HCT116 (cell line): ENCODE measurements around the gene MAN1A1. TPM values are rescaled to one million over a fixed set of nuclear protein-coding genes. Genes with fewer than 3 reads are reported as not detected.

ENCODE experiments used
- ATAC-seq: fragments of 200-7000 bp; cut with Tn5 transposase; 2 replicates; pipeline ENCODE4 v1.9.1; 2020; ENCODE audit warnings: mild to moderate bottlenecking, moderate library complexity
- BruUV-seq: library from RNA; stranded (reverse); fragments of 400-500 nt; replicated peaks from 2 replicates; lab custom pipeline; 2021; lab: Mats Ljungman, UMichigan
- CTCF ChIA-PET: fragments of 300-600 bp; sonication (Branson Sonifier 250); formaldehyde crosslinking; loops from one replicate; lab custom pipeline; 2021; ENCODE audit warnings: antibody characterized with exemption; lab: Charles Lee
- POLR2A ChIA-PET: fragments of 300-600, 350-600 bp; sonication (Branson Sonifier 250); formaldehyde crosslinking; loops from one replicate; lab custom pipeline; 2021; ENCODE audit warnings: antibody characterized with exemption; lab: Charles Lee
- RAD21 ChIA-PET, 2 experiments: fragments of 300-600 bp; sonication (Branson Sonifier 250); formaldehyde crosslinking; loops; one replicate each; lab custom pipeline; 2023; ENCODE audit warnings: low total read pairs in 2 of 2; ENCODE audit not compliant: uncharacterized antibody in 2 of 2, unreplicated experiment in 2 of 2, low non-redundant PET in 1 of 2; lab: Charles Lee
- DNase-seq: peaks from one replicate; pipeline ENCODE4 v3.0.0-alpha.2; 2010; ENCODE audit warnings: low read depth, low spot score
- H2AFZ ChIP-seq: fragments of 200-600 bp; shearing (Covaris generic), sonication (generic); 2 replicates; pipeline ENCODE4 v1.6.1; 2017; ENCODE audit warnings: low read depth, mixed run types, mixed read lengths, antibody characterized with exemption, low read length; ENCODE audit not compliant: poor library complexity, severe bottlenecking
- H3K27ac ChIP-seq: 2 replicates; pipeline ENCODE4 v1.5.1; 2012; ENCODE audit warnings: low read depth, low read length
- H3K27me3 ChIP-seq: fragments of 200-600 bp; sonication (generic); 2 replicates; pipeline ENCODE4 v1.6.1; 2016; ENCODE audit warnings: mixed run types, low read length, mixed read lengths; ENCODE audit not compliant: insufficient read depth
- H3K36me3 ChIP-seq, 2 experiments: fragments of 200-500 bp in 1 of 2; fragments of 200-600 bp in 1 of 2; sonication (Bioruptor generic) in 1 of 2; sonication (generic) in 1 of 2; 2 replicates each; pipeline versions ENCODE4 v1.5.1 to v1.6.1; 2014 to 2016; ENCODE audit warnings: low read length in 2 of 2, inconsistent platforms in 1 of 2, mixed read lengths in 1 of 2, mixed run types in 1 of 2; ENCODE audit not compliant: insufficient read depth in 2 of 2, control insufficient read depth in 1 of 2
- H3K4me1 ChIP-seq, 2 experiments: fragments of 200-600 bp in 1 of 2; sonication (generic) in 1 of 2; 2 replicates each; pipeline versions ENCODE4 v1.5.1 to v1.6.1; 2012 to 2017; ENCODE audit warnings: low read length in 2 of 2, inconsistent platforms in 1 of 2, mild to moderate bottlenecking in 1 of 2, mixed read lengths in 1 of 2, mixed run types in 1 of 2, moderate library complexity in 1 of 2; ENCODE audit not compliant: insufficient read depth in 2 of 2, control insufficient read depth in 1 of 2
- H3K4me2 ChIP-seq: fragments of 200-600 bp; sonication (generic); 2 replicates; pipeline ENCODE4 v1.6.1; 2017; ENCODE audit warnings: mixed run types, low read length, mixed read lengths
- H3K4me3 ChIP-seq, 2 experiments: fragments of 200-600 bp in 1 of 2; sonication (generic) in 1 of 2; replicated peaks in 1 of 2; 2 replicates each; pipeline ENCODE4 v1.5.1; 2011 to 2016; ENCODE audit warnings: low read length in 2 of 2, control low read depth in 1 of 2, low read depth in 1 of 2, mild to moderate bottlenecking in 1 of 2, mixed read lengths in 1 of 2, mixed run types in 1 of 2
- H3K79me2 ChIP-seq: fragments of 200-600 bp; sonication (generic); 2 replicates; pipeline ENCODE4 v1.6.1; 2017; ENCODE audit warnings: mild to moderate bottlenecking, mixed run types, low read length, moderate library complexity, mixed read lengths; ENCODE audit not compliant: insufficient read depth
- H3K9ac ChIP-seq: fragments of 200-600 bp; sonication (generic); 2 replicates; pipeline ENCODE4 v1.6.1; 2016; ENCODE audit warnings: low read length, mixed read lengths
- H3K9me2 ChIP-seq: fragments of 200-600 bp; sonication (generic), shearing (Covaris generic); 2 replicates; pipeline ENCODE4 v1.6.1; 2017; ENCODE audit warnings: mixed run types, mild to moderate bottlenecking, moderate library complexity; ENCODE audit not compliant: insufficient read depth
- H3K9me3 ChIP-seq, 2 experiments: fragments of 200-500 bp in 1 of 2; fragments of 200-600 bp in 1 of 2; sonication (Bioruptor generic) in 1 of 2; sonication (generic) in 1 of 2; 2 replicates each; pipeline ENCODE4 v1.6.1; 2014 to 2017; ENCODE audit warnings: low read length in 2 of 2, mixed read lengths in 2 of 2, inconsistent platforms in 1 of 2, low read depth in 1 of 2, mild to moderate bottlenecking in 1 of 2, mixed run types in 1 of 2, moderate library complexity in 1 of 2; ENCODE audit not compliant: control insufficient read depth in 1 of 2, insufficient read depth in 1 of 2
- H4K20me1 ChIP-seq: fragments of 200-600 bp; sonication (generic), shearing (Covaris generic); 2 replicates; pipeline ENCODE4 v1.6.1; 2017; ENCODE audit warnings: mixed run types, mild to moderate bottlenecking, moderate library complexity; ENCODE audit not compliant: insufficient read depth
- EZH2 ChIP-seq: fragments of 200-600 bp; sonication (generic); IDR thresholded peaks from 2 replicates; pipeline ENCODE4 v1.6.1; 2017; ENCODE audit warnings: antibody characterized with exemption, mixed run types
- FOSL1 ChIP-seq: IDR thresholded peaks from 2 replicates; pipeline ENCODE4 v1.6.1; 2012; ENCODE audit warnings: low read depth
- MAX ChIP-seq: IDR thresholded peaks from 2 replicates; pipeline ENCODE4 v1.6.1; 2012
- SP1 ChIP-seq: IDR thresholded peaks from 2 replicates; pipeline ENCODE4 v1.6.1; 2012; ENCODE audit warnings: low read depth
- TCF7L2 ChIP-seq: IDR thresholded peaks from 2 replicates; pipeline ENCODE4 v1.7.0; 2011; ENCODE audit warnings: borderline replicate concordance, inconsistent platforms; ENCODE audit not compliant: insufficient read depth, insufficient read length; ENCODE audit errors: extremely low read depth
- intact Hi-C: fragments of 100-400 bp; cut with micrococcal nuclease; formaldehyde crosslinking; loops from 2 replicates; pipeline ENCODE4 v1.10.0; 2022
- total RNA-seq: library from RNA; stranded (reverse); gene quantifications from one replicate; pipeline ENCODE4 v1.2.1, GENCODE V29; 2021; ENCODE audit not compliant: unreplicated experiment

The MAN1A1 gene
- total RNA-seq, 1 experiment from 2014 or later = 46.0 TPM

GRCh38 chr6:119312875-119313338, 36.7 kb downstream of the MAN1A1 start:
- Histone ChIP-seq H4K20me1 (no peaks in the 10 kb centered on the region), H3K27me3 (no peaks in the 10 kb centered on the region)
- ATAC-seq = peak; percentile 73
- TF ChIP-seq TCF7L2 = peak; percentile 18
- TF ChIP-seq EZH2 = no peak
- TF ChIP-seq SP1 = peak; percentile 50
- TF ChIP-seq MAX = 0 out of 2 replicates have a peak, but pooled peaks have one; percentile 38
- TF ChIP-seq, all 23 proteins: peak for 3
- H3K4me1 ChIP-seq = peaks cover 68 to 84% of the 10 kb centered on the region in 2 experiments
- ChIA-PET RAD21 (no interaction called here), CTCF (no interaction called here), POLR2A (no interaction called here)
- H3K4me2 ChIP-seq = peak overlapping the region; percentile 63
- H3K4me3 ChIP-seq = peak overlapping the region in 1 of 2 experiments; percentile 21; a peak in 1 of 4 replicates
- H3K9ac ChIP-seq = 0 out of 2 replicates have a peak overlapping the region, but pooled peaks have one; percentile 13
- H3K9me2 ChIP-seq = no peaks in the 10 kb centered on the region
- peak overlapping the region; percentile 46 for H3K27ac ChIP-seq
- intact Hi-C loops = no loop called here
- peaks cover 7% of the 10 kb centered on the region; the same call in 1 of the 2 replicates for H3K79me2 ChIP-seq
- H2AFZ ChIP-seq = no peak overlapping the region
- no TSS peak for BruUV-seq
- no peak for DNase-seq
- 0 out of 4 replicates have a peak, but pooled peaks cover 0 to 2% of the 10 kb centered on the region in 2 experiments for H3K36me3 ChIP-seq
- no peaks in the 10 kb centered on the region for H3K9me3 ChIP-seq

- H4K20me1 ChIP-seq = no peaks in the 10 kb centered on the region
These were observed 37.1 kb downstream of the MAN1A1 start for GRCh38 chr6:119312441-119312840.

More at GRCh38 chr6:119312441-119312840, 37.1 kb downstream of the MAN1A1 start:
- intact Hi-C loops = no loop called here
- POLR2A ChIA-PET = no interaction called here
- no peaks in the 10 kb centered on the region; the same call in 1 of the 2 replicates for H3K9me2 ChIP-seq
- H3K79me2 ChIP-seq = peaks cover 7% of the 10 kb centered on the region; the same call in 1 of the 2 replicates
- no peak for TF ChIP-seq SP1
- TF ChIP-seq FOSL1 = no peak
- DNase-seq (no peak), ATAC-seq (no peak)
- no peaks in the 10 kb centered on the region for H3K9me3 ChIP-seq
- peak overlapping the region in 1 of 2 experiments; percentile 21; a peak in 1 of 4 replicates for H3K4me3 ChIP-seq
- H2AFZ ChIP-seq = no peak overlapping the region
- RAD21 ChIA-PET = no interaction called here
- no TSS peak for BruUV-seq
- H3K36me3 ChIP-seq = 0 out of 4 replicates have a peak, but pooled peaks cover 0 to 2% of the 10 kb centered on the region in 2 experiments
- H3K9ac ChIP-seq = 0 out of 2 replicates have a peak overlapping the region, but pooled peaks have one; percentile 13
- peaks cover 72 to 89% of the 10 kb centered on the region in 2 experiments for H3K4me1 ChIP-seq
- H3K27ac ChIP-seq = peak overlapping the region; percentile 46
- no peaks in the 10 kb centered on the region for H3K27me3 ChIP-seq
- CTCF ChIA-PET = no interaction called here
- peak overlapping the region; percentile 63 for H3K4me2 ChIP-seq
